NCI-H1105 (cell line): Measurements from ENCODE around the gene MTG2.

Experiments used
- DNase-seq: peaks from one replicate; lab custom pipeline; 2025; lab: John Stamatoyannopoulos, UW

MTG2 gene

DNA sequence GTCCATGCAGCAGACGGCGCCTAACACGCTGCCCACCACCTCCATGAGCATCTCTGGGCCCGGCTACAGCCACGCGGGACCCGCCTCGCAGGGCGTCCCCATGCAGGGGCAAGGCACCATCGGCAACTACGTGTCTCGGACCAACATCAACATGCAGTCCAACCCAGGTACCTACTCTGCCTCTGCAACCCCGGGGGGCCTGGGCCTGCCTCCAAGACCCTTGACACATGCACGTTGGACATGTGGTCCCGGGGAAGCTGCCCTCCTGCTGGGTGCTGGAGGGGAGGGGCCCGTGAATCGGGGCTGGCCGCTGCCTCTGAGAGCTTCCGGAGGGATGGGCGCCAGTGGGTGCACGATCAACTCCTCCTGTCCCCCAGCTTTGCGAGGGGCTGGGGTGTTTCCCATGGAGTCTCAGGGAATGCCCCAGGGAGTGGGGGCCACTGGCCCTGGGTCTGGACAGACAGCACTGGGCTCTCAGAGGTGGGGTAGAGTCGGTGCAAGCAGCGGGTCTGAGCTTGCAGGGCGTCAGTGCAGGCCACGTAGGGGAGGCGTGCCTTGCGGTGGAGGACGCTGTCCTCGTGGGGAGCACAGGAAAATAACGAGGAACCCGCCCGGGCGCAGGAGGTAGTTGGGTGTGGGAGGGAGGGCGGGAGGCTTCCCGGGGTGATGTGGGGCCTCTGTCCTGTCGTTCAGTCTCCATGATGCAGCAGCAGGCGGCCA is 19.9 kb upstream of the MTG2 start:
- no peak for DNase-seq

DNA sequence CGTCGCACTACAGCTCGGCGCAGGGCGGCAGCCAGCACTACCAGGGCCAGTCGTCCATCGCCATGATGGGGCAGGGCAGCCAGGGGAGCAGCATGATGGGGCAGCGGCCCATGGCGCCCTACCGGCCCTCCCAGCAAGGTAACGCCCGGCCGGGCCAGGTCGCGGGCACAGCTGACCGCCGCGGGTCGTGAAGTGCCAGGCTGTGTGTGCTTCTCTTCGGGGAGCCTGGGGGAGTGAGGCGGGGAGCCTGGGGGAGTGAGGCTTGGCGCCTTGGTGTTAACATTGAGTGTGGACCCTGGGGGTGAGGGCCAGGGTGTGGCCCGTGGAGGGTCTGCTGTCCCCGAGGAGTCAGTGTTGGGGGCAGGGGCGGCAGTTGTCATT is 19.4 kb upstream of the MTG2 start:
- DNase-seq: no peak

DNA sequence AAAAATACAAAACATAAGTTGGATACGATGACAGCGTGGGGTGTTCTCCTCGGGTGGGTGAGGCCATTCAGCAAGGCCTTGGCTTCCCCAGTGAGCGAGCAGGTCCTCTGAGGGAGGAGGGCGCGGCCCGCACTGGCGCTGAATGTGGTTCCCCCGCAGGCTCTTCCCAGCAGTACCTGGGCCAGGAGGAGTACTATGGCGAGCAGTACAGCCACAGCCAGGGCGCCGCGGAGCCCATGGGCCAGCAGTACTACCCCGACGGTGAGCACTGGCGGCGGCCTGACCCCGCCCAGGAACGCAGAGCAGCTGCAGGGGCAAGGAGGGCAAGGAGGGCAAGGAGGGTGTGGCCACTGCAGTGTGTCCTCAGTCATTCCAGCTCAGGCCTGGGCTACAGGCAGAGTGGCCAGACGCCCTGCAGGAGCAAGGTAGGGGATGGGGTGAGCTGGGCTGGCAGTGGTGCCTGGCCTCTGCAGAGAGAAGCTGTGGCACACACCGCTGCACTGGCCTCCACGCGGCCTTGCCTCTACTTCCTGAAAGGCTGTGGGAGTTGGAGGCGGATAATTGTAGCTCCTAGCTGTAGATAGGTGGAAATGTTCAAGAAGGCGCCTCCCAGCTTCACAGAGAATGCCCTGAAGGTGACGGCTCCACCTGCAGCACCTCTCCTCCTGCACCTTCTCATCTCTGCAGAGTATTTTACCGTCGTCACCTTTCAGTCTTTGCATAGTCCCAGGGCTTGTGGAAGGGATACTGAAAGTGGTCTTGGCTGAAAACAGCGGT is 18.7 kb upstream of the MTG2 start:
- no peak for DNase-seq

DNA sequence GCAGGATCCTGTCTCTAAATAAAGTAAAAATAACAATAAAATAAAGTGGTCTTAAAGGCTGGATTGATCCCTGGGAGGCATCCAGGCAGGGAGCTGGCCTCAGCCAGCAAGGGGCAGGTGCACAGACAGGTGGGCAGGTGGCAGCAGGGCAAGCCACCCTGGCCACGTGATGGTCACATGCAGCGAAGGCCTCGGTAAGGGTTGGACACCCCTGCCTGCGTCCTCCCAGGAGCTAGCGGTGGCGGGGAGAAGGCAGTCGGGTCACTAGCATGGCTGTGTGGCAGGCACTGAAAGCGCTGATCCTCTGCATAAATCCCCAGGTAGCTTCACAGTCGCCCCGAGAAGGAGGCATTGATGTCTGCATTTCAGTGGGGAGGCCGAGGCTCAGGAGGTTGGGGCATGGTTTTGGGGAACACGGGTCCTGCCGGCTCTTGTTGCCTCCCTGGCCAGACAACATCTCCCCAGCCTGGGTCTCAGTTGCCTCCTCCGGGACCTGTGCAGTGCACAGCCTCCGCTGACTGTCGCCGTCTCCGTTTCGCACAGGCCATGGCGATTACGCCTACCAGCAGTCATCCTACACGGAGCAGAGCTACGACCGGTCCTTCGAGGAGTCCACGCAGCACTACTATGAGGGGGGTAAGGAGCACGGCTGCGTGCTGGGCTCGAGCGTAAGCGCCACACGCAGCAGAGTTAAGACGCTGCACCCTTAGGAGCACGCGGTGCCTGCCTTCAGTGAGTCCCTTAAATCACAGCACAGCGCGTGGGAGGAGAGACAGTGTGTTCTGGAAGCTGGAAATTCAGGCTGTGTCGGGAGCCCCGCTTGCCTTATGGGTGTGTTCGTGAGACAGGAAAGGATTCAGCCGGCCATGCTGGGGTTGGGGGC is 17.7 kb upstream of the MTG2 start:
- DNase-seq: no peak

DNA sequence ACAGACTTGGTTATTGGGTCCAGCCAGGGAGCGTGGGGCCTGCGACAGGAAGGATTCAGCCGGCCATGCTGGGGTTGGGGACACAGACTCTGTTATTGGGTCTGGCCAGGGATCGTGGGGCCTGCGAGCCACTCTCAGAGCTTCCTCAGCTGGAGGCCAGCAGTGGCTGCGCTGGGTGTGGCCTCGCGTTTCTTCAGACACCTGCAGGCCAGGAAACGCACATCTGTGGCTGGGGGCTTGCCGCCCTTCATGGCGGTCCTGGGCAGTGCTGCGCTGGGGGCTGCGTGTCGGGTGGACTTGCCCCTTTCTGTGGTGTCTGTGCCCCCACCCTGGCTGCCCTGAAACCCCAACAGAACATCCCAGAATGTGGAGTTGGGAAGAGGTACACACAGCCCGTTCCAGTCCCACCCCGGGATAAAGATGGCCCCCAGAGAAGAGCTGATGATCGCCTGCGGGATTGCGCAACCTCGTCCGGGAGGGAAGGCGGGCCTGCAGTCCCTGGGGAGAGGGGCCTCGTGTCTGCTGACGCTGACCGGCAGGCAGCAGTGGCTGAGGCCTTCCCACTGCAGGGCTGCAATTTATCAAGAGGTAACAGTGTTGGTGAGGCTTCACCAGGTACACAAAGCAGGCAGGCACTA is 16.9 kb upstream of the MTG2 start:
- no peak for DNase-seq

DNA sequence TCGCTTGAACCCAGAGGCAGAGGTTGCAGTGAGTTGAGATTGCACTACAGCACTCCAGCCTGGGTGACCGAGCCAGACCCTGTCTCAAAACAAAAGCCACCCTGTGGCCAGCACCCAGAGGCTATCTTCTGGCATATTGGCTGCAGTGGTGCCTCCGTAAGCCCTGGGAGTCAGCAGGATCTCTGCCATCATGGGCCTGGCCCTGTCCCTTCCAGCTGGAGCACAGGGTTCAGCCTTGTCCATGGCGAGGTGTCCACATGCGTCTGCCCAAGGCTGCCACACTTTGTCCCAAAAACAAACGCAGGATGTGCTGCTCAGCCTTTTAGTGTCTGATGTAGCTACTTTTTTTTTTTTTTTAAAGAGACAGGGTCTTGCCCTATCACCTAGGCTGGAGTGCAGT is 15.4 kb upstream of the MTG2 start:
- no peak for DNase-seq

DNA sequence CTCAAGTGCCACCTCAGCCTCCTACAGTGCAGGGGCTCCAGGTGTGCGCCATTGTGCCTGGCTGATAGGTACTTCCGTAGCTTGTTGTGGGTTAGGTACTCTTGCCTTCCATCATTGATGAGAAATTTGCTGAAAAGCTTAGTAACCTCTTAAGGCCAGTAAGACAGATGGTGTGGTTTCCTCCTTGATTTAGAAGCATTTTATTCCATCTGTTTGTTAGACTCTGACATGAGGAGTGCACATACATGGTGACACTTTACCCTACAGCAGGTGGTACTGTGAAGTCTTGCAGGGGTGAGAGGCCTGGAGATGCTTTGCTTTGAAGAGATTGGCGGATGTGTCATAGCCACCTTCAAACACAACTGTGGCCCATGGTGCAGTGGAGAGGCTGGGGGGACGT is 14.8 kb upstream of the MTG2 start:
- DNase-seq: no peak

DNA sequence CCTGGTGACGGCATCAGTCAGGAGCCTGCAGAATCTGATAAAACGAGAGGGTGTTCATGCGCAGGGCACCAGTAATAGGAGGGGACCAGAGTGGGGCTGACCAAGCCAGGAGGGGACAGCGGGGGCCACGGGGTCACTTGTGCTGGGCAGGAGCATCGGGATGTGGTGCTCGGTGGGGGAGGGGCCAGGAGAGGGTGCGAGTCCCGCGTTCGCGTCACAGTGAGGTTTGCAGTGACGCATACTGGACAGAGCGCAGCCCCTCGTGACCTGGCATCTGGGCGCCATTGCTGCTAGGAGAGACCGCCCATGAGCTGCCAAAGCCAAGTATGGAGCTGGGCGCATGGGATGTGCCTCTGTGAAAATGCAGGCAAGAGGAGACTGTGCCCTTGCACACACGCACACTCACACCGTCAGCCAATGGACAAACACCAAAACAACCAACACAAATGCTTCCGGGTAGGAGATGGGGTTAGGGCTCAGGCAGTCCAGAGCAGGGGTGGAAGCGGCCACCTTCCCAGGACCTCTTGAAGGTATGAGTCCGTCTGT is 13.9 kb upstream of the MTG2 start:
- DNase-seq: no peak

DNA sequence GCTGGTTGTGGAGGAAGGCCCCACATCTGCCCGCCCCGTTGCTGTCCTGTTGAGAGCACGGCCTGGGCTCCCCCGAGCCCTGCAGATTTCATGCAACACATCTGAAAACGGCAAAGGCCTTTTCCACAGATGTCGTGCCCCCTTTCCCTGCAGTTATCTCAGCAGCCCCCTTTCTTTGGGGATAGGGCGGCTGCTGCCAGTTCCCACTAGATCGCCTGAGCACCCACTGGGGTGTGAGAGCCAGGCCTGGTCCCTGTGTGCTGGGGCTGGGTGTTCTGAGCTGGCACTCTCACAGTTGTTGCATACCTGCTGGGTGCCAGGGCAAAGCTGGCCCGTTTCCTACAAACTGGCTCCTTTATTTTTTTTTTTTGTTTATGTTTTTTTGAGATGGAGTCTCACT is 12.3 kb upstream of the MTG2 start:
- DNase-seq: no peak

DNA sequence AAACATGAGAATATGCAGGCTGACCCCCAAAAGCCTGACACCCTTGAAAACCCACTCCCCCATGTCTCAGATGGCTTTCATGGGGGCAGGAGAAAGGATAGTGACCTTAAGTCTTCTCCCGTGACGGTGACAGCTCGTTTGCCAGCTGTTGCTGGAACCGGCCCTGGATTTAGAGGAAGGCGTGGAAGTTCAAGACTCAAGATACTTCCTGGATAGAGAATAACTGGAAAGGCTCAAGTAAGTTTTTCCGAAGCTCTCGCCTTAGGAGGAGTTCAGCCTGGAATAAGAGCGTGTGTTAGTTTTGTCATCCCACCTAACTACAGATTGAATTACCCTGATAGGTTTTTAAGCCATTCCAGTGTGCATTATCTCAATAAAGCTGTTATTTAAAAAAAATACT is 11.6 kb upstream of the MTG2 start:
- DNase-seq: no peak

DNA sequence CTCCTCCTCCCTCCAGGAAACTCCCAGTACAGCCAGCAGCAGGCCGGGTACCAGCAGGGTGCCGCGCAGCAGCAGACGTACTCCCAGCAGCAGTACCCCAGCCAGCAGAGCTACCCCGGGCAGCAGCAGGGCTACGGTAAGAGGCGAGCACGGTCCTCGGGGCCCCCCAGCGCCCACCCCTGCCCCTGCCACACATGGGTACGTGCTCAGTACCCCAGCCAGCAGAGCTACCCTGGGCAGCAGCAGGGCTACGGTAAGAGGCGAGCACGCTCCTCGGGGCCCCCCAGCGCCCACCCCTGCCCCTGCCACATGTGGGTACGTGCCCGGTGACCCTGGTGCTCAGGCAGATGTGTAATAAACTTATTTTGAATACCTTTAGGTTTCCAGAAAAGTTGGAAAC is 10.2 kb upstream of the MTG2 start:
- no peak for DNase-seq

DNA sequence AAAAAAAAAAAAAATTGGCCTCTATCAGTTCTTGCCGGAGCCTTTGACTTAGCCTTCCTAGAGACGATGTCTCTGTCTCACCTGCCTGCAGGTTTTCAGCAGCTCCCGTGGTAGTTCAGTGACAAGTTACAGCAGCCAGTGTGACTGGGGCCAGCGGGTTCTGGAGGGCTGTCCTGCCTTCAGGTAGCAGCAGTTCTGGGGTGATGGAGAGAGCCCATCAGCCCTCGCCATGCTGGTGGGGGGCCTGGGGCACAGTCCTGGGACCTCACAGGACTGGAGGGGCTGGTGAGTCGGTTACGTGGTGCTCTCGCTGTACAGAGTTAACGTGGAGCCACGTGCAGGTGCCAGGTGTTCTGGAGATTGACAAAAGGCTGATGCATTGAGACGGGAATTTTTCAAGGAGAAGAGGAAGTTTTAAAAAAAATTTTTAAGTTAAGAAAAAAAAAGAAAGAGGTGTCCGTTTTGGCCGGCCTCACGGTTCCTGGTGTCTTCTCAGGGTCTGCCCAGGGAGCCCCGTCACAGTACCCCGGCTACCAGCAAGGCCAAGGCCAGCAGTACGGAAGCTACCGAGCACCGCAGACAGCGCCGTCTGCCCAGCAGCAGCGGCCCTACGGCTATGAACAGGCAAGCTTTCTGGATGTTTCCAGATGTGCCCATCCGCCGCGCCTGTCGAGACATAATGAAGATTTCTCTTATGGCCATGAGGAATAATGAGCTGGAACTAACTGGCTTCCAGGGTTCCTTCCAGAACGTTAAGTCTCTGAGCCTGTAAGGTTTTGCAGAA is 8.6 kb upstream of the MTG2 start:
- no peak for DNase-seq

DNA sequence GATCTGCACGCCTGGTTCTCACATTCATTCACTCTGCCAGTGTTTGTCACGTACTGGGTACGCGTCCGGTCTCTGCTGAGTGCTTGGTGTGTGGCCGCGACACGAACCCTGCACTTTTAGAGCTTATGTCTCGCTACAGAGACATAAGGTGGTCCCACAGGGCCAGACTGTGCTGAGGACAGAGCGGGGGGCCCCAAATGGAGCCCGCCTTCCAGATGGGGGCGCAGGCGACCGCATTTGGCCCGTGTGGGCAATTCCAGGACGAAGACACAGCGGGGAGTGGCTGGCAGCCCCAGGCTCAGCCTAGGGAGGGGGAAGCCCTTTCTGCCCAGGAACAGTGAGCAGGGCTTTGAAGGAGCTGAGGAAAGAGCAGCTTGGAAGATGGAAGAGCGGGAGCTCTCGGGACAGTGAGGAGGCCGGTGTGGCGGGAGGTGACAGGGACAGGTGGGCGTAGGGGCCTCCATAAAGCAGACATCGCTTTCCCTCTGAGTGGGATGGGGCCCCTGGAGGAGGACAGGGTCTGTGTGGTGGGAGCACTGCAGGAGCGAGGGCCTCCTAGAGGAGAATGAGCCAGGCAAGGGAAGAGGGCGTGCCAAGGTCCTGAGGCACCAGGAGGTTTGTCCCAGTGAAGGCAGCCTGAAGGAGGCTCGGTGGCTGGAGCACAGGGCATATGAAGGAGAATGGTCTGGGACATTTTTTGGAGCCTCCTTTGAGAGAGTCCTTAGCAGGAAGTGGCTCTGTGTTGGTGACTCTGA is 7.8 kb upstream of the MTG2 start:
- no peak for DNase-seq

DNA sequence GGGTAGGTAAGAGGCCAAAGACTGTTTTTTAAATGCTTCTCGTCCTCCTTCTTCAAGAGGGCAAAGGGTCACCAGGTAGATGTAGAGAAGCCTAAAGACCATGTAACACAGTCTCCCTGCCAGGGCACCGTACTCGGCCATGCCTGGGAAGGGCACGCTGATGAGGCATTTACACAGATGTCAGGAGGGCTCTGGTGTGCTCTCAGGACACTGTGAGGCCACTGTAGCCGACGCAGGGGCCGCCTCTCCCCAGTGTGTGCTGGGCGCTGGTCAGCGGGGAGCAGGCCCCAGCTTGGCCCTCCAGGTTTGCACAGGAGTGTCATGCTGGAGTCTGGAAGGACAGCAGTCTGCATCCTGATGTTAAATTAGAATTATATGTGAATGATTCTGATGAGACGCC is 7.1 kb upstream of the MTG2 start:
- no peak for DNase-seq

DNA sequence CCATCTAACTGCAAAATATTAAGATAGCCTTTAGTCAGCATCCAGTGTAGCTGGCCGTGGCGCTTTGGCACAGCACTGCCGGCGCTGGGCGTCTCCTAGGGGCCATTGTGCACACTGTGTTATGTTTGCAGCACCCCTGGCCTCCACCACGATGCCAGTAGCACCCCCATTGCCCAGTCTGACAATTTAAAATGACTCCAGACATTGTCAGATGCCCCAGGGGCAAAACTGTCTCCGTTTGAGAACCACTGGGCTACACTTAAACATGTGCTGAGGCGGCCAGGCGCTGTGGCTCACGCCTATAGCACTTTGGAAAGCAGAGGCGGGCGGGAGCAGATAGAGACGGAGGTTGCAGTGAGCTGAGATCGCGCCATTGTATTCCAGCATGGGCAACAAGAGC is 6.0 kb upstream of the MTG2 start:
- DNase-seq: no peak

DNA sequence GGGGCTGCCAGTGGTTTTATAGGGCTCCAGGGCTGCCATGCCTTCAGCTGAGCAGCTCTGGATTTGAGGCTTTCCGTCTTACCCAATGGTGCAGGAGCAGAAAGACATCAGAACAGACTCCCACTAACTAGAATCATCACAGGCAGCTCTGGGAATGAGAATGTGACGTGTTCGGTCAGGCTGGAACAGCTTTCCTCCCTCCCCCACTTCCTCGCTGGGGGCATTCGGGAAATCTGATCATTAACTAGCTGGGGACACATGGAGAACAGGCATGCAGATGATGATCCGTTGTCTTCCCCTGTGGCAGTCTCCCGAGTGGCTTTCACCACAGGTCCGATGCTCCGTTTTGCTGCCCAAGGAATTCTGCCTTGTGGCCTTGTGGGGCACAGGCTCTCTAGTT is 5.5 kb upstream of the MTG2 start:
- DNase-seq: no peak

DNA sequence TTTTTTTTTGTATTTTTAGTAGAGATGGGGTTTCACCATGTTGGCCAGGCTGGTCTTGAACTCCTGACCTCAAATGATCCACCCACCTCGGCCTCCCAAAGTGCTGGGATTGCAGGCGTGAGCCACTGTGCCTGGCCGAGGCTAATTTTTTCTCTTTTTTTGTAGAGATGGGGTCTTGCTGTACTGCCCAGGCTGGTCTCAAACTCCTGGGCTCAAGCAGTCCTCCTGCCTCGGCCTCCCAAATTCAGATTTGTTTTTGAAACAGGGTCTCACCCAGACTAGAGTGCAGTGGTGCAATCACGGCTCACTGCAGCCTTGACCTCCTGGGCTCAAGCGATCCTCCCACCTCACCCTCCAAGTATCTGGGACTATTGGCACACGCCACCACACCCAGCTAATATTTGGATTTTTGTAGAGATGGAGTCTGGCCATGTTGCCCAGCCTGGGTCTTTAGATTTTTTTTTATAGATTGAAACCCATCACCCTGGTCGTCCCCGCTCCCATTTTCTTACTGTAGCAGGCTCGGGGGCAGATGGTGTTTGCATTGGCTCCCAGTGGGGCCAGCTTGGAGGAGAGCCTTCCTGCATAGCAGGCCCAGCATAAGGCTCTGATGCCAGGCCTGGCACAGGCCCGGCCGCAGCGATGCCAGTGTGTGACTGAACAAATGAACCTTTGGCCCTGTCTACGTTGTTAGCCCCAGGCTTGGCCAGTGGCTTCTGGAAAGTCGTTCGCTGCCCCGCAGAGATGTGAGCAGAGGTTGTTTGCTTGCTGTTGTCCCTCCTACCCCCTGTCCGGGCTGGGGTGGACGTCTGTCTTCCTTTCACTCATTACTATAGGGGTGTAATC is 4.3 kb upstream of the MTG2 start:
- DNase-seq: no peak

DNA sequence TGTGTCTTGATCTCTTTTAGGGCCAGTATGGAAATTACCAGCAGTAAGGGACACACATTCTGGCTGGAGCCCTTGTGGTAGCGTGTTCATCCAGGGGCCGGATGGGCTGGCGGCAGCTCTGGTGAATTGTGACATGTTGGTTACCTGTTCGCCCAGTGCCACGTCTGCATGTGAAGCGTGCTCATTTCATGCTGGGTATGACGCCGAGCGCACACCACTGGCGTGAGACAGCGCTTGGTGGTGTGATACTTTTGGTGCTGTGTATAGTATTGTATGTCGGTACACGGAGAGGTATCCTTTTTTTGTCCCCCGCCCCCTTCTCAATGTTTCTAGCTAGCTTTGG is 3.7 kb upstream of the MTG2 start:
- no peak for DNase-seq

DNA sequence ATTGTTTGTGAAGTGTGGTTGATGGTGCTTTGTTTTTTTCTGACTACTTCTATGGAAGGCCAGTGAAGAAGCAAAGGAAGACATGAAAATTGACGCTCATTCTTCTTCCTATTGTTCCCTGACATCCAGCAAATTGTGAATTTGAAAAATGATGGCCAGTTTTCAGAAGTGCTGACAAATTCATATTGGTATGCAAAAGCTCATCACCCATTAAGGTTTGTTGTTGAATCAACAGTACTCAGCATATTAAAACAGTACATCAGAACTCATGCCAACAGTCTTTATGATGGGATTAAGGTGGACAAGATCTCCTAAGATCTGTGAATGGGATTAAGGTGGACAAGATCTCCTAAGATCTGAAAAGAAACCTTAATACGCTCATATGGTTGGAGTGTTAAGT is 1.0 kb upstream of the MTG2 start:
- DNase-seq: no peak
